DOHH2 (cell line): ENCODE results near the gene MKNK2.

Source experiments
- EZH2phosphoT487 ChIP-seq: fragments of 200-600 bp; sonication (generic); IDR thresholded peaks from 2 replicates; pipeline ENCODE4 v1.6.1; 2017; ENCODE audit warnings: borderline replicate concordance, mild to moderate bottlenecking, antibody characterized with exemption, low read length, moderate library complexity, mixed read lengths
- TF ChIP-seq, protein P1 (sequence below): fragments of 200-600 bp; sonication (generic); IDR thresholded peaks from one replicate; pipeline ENCODE4 v1.5.1; 2014; ENCODE audit warnings: antibody characterized with exemption, mild to moderate bottlenecking, low read depth, low read length; ENCODE audit not compliant: poor library complexity, severe bottlenecking

DNA sequence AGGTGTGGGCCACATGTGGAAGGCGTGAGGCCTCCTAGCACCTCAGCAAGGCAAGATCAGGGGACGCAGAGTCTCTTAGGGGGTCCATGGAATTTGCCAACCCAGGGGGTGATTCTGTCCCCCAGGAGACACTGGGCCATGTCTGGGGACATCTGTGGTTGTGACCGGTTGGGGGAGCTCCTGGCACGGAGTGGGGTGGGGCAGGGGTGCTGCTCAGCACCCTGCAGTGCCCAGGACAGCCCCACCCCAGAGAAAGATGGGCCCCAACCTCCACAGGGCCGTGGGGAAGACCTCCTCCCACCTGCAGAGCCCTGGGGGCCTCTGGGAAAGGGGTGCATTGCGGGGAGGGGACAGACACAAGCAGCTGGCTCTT is 4.0 kb downstream of the MKNK2 start:
- TF ChIP-seq, protein P1, sequence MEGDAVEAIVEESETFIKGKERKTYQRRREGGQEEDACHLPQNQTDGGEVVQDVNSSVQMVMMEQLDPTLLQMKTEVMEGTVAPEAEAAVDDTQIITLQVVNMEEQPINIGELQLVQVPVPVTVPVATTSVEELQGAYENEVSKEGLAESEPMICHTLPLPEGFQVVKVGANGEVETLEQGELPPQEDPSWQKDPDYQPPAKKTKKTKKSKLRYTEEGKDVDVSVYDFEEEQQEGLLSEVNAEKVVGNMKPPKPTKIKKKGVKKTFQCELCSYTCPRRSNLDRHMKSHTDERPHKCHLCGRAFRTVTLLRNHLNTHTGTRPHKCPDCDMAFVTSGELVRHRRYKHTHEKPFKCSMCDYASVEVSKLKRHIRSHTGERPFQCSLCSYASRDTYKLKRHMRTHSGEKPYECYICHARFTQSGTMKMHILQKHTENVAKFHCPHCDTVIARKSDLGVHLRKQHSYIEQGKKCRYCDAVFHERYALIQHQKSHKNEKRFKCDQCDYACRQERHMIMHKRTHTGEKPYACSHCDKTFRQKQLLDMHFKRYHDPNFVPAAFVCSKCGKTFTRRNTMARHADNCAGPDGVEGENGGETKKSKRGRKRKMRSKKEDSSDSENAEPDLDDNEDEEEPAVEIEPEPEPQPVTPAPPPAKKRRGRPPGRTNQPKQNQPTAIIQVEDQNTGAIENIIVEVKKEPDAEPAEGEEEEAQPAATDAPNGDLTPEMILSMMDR, result peak; percentile 42
- TF ChIP-seq EZH2phosphoT487, result no peak
